ENCODE measurements around the gene NDUFB1. TPM values are rescaled to one million over a fixed set of nuclear protein-coding genes. Genes with fewer than 3 reads are reported as not detected.

NDUFB1 gene
- polyA plus RNA-seq, 5 donors, result 124 to 148 (median 140) TPM

DNA sequence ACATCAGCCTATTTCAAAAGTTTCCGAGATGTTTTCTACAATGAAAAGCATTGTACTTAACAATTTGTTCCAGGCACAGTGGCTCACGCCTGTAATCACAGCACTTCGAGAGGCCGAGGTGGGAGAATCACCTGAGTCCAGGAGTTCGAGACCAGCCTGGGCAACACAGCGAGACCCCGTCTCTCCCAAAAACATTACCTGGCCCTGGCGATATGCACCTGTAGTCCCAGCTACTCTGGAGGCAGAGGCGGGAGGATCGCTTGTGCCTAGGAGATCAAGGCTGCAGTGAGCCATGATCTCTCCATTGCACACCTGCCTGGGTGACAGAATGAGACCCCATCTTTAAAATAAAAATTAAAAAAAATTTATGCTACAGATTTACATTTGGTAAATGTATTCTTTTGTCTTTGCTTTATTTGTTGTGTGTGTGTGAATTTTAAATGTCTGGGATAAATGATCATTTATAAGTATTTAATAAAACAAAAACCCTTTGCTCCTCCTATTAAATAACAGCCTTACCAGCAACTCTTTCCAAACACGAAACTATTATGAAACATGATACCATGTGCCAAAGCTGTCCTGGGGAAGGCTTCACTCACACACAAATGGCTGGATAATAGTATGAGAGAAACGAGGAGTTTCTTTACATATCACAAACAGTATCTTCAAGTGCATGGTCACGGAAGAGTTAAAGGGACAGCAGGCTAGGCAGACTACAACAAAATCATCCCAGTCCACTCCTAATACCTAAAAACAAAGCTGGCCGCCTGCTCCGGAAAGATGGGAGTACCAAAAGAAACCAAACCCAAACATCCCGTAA lies 16.2 kb downstream of the NDUFB1 start:
- DNase-seq, result no peak

DNA sequence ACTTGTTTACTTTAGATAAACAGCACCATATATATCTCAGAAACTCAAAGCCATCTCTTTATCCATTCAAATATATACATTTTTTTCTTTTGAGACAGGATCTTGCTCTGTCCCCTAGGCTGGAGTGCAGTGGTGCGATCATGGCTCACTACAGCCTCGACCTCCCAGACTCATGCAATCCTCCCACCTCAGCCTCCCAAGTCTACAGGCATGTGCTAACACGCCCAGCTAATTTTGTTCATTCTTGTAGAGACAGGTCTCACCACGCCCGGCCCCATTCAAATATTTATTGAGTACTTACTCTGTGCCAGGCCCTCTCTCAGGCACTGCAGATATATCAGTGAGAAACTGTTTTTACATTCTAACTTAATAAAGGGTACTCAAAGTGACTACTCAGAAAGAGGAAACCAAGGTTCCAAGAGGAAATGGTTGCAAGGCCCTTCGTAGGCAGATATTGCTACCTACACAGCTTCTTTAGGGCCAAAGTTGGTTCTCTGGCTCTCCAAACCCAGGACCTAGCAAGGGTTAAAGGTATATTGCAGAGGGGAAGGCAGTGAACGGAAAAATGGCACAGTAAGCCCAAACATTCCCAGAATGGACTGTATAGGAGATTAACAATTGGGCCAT lies 18.0 kb downstream of the NDUFB1 start:
- DNase-seq, result no peak

DNA sequence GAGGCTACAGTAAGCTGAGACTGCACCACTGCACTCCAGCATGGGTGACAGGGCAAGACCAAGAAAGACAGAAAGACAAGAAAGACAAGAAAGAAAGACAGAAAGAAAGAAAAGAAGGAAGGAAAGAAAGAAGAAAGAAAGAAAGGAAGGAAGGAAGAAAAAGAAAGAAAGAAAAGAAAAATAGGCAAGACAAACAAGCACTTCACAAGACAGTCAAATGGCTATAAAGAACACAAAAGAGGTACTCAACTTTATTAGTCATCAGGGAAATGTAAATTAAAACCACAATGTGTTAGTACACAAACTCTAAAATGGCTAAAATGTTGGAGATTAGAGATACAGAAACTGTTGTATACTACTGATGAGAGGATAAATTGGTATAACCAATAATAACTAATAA lies 21.7 kb downstream of the NDUFB1 start:
- no peak for DNase-seq

DNA sequence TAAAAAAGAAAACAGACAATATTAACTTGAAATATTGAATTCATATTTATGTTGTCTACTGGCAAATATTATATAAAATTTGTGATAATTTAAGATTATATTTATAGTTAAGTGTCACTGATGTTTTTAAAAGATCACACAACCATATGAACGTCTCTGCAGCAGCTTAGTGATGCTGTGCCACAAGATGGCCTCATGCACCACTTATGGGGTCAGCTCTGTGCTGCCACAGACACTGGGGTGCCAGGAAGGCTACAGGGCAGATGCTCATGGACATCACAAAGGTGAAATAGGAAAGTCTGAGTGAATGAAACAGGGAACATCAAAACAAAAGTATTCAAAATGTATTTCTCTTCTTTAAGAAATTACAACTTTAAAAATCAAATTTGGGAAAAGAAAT lies 28.2 kb downstream of the NDUFB1 start:
- no peak for DNase-seq

DNA sequence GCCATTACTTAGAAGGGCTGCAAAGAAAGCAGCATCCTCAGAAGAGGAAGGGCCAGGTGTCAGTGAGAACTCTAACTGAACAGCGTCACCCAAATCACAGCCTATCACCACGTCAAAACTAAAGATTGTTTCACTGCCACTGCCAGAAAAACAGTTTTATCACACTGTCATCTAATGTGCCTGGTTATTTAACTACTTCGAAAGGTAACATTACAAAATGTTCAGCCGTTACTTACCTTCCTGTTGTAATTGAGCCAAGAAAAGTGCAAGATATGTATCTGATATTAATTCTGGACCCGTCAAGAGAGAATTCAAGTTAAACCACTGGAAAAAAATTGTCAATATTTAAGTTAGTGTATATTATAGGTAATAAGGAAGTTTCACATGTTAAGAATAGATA lies 33.0 kb downstream of the NDUFB1 start:
- no peak for DNase-seq

DNA sequence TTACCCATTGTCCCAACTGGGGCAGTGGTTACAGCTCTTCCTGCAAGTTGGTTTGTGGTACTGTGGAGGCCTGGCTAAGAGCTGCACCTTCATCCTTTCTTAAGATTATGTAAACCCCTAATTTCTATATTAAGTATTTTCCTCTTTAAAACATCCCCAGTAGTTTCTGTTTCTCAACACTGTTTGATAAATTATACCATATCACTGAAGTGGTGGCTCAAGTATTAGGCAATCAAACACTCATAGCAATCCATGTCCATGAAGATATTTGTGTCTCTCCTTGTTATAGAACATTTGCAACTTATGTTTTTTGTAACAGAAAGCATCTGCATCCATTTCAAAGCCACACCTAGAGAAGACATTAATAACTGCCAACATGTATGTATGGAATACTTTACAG lies 47.0 kb downstream of the NDUFB1 start:
- DNase-seq, result no peak

Other genes starting within 250 kb of the NDUFB1 start
- 100 to 1,000 TPM in 1 of 5 donors, 10 to 100 TPM in 4; 69.3 to 105 (median 83.8) TPM for gene FBLN5, start 174.0 kb downstream of the NDUFB1 start, polyA plus RNA-seq (ENCODE audit: insufficient read depth in 1 of 5, insufficient read length in 5 of 5, low replicate concordance in 1 of 5)
- gene TRIP11, start 81.6 kb downstream of the NDUFB1 start, polyA plus RNA-seq (ENCODE audit: insufficient read depth in 1 of 5, insufficient read length in 5 of 5, low replicate concordance in 1 of 5), result 10 to 100 TPM; 18.5 to 38.9 (median 33.1) TPM
- 10 to 100 TPM; 22.4 to 39.3 (median 31.9) TPM for gene ATXN3, start 15.1 kb downstream of the NDUFB1 start, polyA plus RNA-seq (ENCODE audit: insufficient read depth in 1 of 5, insufficient read length in 5 of 5, low replicate concordance in 1 of 5)
- 10 to 100 TPM; 38.6 to 65.6 (median 59.0) TPM for gene CPSF2, start 263 bp upstream of the NDUFB1 start, polyA plus RNA-seq (ENCODE audit: insufficient read depth in 1 of 5, insufficient read length in 5 of 5, low replicate concordance in 1 of 5)
- under 1 TPM; 0.28 to 0.45 (median 0.33) TPM for gene SLC24A4, start 201.5 kb upstream of the NDUFB1 start, polyA plus RNA-seq (ENCODE audit: insufficient read depth in 1 of 5, insufficient read length in 5 of 5, low replicate concordance in 1 of 5)

Measured in right lung (tissue), 5 donors.